ENCODE data around the gene CPSF7.
A peak's percentile ranks its signal among the peaks of the same experiment; 100 is the strongest.
"Not testable (repeated sequence)": the region's sequence is repeated elsewhere in the genome, so short reads cannot be mapped to it uniquely, and the experiment has no call there.

The CPSF7 gene

DNA sequence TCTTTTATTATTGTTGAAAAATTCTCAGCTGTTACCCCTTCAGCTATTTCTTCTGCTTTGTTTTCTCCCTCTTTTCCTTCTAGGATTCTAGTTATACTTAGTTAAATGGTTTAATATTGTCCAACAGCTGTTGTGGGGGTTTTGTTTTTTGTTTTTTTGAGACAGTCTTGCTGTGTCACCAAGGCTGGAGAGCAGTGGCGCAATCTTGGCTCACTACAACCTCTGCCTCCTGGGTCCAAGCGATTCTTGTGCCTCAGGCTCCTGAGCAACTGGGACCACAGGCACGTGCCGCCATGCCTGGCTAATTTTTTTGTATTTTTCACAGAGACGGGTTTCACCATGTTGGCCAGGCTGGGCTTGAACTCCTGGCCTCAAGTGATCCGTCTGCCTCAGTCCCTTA, 12.8 kb upstream of the CPSF7 start:
- no peak for DNase-seq (ENCODE audit: low spot score)
- FAIRE-seq = no peak

DNA sequence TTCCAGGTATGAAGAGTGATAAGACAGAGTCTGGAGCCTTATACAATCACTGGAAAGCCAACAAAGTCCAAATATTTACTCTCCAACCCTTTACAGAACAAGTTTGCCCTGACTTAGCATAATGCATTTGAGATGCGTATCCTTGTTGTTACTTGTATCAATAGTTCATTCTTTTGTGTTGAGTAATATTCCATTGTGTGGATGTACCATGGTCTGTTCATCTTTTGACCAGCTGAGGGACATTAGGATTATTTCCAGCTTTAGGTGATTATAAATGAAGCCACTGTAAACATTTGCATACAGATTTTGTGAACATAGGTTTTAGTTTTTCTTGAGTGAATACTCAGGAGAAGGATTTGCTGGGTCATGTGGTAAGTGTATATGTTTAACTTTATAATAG, 9.8 kb upstream of the CPSF7 start:
- DNase-seq (ENCODE audit: low spot score) = no peak
- no peak for FAIRE-seq

- FAIRE-seq (no peak), DNase-seq (ENCODE audit: low spot score) (no peak)
These were observed 7.7 kb upstream of the CPSF7 start for GRCh38 chr11:61437496-61437895.

- FAIRE-seq; DNase-seq (ENCODE audit: low spot score): not testable (repeated sequence)
These were observed 1.1 kb upstream of the CPSF7 start for GRCh38 chr11:61430839-61431238.

- DNase-seq (ENCODE audit: low spot score) (peak; percentile 23), FAIRE-seq (no peak)
These were observed 457 bp downstream of the CPSF7 start for GRCh38 chr11:61429346-61429690.

GRCh38 chr11:61425367-61426131, 4.2 kb downstream of the CPSF7 start:
- DNase-seq (ENCODE audit: low spot score) = no peak
- no peak for FAIRE-seq

DNA sequence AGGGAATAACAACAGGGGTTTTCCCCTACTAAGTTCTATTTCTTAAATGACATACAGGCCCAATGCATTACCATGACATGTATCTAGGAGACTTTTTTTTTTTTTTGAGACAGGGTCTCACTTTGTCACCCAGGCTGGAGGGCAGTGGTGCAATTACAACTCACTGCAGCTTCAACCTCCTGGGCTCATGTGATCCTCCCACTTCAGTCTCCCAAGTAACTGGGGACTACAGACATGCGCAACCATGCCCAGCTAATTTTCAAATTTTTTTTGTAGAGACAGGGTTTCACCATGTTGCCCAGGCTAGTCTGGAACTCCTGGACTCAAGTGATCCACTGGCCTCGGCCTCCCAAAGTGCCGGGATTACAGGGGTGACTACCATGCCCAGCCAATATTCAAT, 7.5 kb downstream of the CPSF7 start:
- no peak for FAIRE-seq

DNA sequence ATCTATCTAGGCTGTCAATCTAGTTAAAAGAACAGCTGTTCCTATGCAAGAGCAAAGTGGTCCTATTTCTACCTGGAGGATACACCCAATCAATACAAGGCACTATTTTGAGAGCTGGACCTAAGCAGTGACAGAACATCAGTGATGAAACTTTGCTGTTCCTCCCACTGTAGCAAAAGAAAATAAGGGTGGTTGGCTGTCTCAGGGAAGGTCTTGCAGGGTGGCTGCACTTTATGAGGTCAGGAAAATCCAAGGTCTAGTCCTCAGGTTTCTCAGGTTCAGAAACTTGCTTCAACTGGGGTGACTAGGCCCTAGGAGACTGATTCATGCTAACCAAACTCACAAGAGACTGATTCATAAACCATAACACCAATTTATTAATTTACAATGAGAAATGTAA, 11.6 kb downstream of the CPSF7 start:
- DNase-seq (ENCODE audit: low spot score) = peak; percentile 6
- FAIRE-seq = no peak

More for the DNA sequence above, 7.5 kb downstream of the CPSF7 start:
- no peak for DNase-seq (ENCODE audit: low spot score)

- FAIRE-seq (no peak), DNase-seq (ENCODE audit: low spot score) (no peak)
These were observed 12.1 kb downstream of the CPSF7 start for GRCh38 chr11:61417670-61418069.

DNA sequence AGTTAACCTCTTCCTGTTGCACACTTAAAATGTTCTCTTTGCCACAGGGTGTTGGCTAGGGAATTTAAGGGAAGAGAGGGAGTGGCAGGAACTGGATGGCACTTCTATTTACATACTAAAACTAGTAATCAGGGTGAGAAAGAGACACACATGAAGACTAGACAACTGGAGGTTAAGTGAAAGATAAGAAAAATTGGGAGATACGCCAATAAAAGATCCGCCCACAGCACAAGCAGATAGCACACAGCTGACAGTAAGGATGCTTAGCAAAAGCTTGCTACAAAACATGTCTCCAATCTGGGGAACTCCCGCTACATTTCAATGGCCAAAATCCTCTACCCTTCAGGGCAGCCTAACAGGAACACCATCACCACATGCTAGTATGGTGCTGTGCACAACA, 12.8 kb downstream of the CPSF7 start:
- FAIRE-seq = no peak
- no peak for DNase-seq (ENCODE audit: low spot score)

DNA sequence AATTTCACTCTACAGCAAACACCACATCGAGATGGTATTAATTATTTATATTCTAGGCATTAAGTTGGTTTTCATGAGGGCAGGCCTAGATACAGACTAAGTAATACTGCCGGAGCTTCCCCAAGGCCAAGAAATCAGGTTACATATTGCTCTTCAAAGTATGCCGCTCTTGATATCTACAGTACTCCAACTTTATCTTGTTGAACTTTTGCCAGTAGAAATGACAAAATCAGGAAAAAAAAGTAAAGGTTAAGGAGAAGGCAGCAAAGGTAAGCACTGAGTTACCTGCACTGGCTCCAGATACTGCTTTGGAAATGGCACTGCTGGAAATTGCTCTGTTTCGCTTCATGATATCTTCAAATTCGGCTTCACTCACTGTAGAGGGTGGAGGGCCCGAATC, 14.4 kb downstream of the CPSF7 start:
- FAIRE-seq (no peak), DNase-seq (ENCODE audit: low spot score) (no peak)

GRCh38 chr11:61414547-61414946, 15.2 kb downstream of the CPSF7 start:
- no peak for FAIRE-seq

GRCh38 chr11:61413496-61413895, 16.3 kb downstream of the CPSF7 start:
- DNase-seq (ENCODE audit: low spot score) (no peak), FAIRE-seq (no peak)

More at GRCh38 chr11:61414547-61414946, 15.2 kb downstream of the CPSF7 start:
- DNase-seq (ENCODE audit: low spot score) = no peak

DNA sequence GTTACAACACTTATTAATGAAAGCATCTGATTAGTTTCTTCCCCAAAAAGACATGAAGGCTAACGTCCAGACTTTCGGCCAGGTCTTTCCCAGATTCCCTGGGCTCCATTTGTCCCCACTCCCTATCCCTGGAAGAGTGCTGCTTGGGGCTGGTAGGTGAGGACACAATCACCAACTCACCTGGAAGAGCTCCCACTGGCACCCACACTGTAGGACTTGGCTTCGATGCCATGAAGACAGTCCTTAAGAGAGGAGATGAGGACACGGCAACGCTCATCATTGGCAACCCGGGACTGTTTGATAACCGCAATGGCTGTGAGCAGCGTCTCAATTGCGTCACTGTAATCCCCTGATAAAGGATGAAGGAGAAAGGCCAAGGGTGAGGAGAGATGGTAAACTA, 18.2 kb downstream of the CPSF7 start:
- no peak for FAIRE-seq
- DNase-seq (ENCODE audit: low spot score) = no peak

GRCh38 chr11:61406991-61407728, 22.6 kb downstream of the CPSF7 start:
- DNase-seq (ENCODE audit: low spot score) (no peak), FAIRE-seq (no peak)

DNA sequence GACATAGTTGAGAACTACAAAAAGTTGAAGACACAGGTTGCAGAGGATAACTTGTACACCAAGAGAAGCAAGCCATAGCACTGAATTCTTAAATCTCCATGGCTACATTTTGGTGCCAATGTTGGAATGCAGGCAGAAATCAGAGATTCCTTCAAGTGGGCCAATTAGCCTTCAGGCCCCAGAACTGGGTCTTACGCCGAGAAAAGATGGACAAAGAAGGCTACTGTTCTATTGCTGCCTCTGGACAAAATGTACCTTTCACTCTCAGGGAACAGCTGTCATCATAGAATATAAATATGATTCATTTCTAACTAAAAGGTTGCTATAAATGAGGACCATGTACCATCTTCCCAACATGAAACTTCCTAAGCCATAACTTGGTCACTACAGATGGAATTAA, 23.7 kb downstream of the CPSF7 start:
- FAIRE-seq (no peak), DNase-seq (ENCODE audit: low spot score) (no peak)

GRCh38 chr11:61404641-61405040, 25.1 kb downstream of the CPSF7 start:
- FAIRE-seq (no peak), DNase-seq (ENCODE audit: low spot score) (no peak)

DNA sequence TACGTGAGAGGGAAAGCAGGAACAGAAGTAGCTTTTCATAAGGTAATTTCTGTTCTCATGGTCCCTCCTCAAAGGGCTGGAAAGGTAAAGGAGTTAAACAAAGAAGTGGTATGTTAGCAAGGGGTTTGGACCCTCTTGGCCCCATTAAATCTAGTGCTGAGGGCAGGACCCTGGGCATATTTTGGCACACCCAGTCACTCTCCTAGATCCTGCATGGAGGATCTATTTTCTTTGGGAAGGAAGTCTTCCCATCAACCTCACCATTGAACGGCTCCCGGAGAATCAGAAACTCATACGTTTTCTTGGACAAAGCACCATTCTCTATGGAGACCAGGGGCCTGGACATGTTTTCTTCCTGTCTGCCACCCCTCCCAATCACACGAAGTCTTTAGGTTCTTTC, 25.7 kb downstream of the CPSF7 start:
- no peak for FAIRE-seq
- no peak for DNase-seq (ENCODE audit: low spot score)

DNA sequence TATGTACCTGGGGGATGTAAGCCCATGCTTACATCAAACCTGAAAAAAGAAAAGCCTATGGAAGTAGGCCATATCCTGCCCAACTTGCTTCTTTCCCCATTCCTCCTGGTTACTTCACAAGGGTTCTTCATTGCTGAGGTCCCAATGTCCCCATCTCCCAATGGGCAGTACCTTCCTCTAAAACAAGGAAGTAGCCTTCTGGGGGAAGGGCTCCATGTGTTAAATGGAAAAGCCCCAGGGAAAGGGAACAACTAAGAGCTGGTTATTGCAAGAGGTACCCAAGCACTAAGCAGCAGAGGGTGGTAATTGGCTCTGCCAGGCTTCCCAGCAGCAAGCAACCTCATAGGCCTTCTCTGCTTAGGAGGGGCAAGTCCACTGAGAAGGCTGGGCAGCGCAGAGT, 26.1 kb downstream of the CPSF7 start:
- DNase-seq (ENCODE audit: low spot score) (no peak), FAIRE-seq (no peak)

- DNase-seq (ENCODE audit: low spot score) (no peak), FAIRE-seq (no peak)
These were observed 28.2 kb downstream of the CPSF7 start for GRCh38 chr11:61401573-61401972.

DNA sequence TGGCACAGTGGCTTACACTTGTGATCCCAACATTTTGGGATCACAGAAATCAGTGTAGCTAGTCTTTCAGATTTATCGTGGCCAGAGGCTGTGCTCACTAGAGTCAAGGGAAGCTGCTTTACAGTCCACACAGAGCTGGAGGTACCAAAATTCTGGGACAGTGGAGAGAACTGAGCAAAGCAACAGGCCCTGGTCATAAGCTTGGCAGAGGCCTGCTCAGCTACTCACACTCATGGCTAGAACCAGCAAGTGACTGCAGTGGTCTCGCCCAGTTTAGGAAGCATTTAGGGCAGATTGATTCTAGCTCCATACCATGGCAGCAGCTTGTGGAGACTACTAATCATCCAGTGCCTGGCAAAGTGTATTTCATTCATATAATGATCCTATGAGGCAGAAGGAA, 28.6 kb downstream of the CPSF7 start:
- FAIRE-seq = no peak
- DNase-seq (ENCODE audit: low spot score) = no peak

- no peak for FAIRE-seq
- DNase-seq (ENCODE audit: low spot score) = no peak
These were observed 36.7 kb downstream of the CPSF7 start for GRCh38 chr11:61392981-61393595.

DNA sequence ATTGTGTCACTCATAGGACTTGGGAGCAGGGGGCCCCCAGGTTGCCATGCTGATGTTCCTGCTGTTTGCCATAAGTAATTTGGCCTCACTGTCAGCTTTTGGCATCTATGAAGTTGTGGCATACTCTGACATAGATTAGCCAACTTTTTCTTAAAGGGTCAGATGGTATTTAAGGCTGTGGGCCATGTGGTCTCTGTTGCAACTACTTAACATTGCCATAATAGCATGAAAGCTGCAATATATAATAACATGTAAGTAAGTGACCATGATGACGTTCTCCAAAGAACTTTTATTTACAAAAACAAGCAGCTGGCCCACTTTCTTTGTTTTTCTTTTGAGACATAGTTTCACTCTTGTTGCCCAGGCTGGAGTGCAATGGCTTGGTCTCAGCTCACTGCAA, 39.6 kb downstream of the CPSF7 start:
- no peak for DNase-seq (ENCODE audit: low spot score)
- FAIRE-seq = no peak

All from RCC 7860 (cell line).